Keratinocyte (primary cell): ENCODE measurements around the gene CCDC179. TPM values are rescaled to one million over a fixed set of nuclear protein-coding genes. Genes with fewer than 3 reads are reported as not detected.

Experiments
- DNase-seq: peaks from one replicate; pipeline ENCODE4 v3.0.0-alpha.2; 2011; ENCODE audit warnings: low read depth, missing footprints, low spot score
- FAIRE-seq: peaks from 2 replicates; lab custom pipeline; 2011; peaks lifted over from hg19 to GRCh38; lab: Jason Lieb, UNC
- H2AFZ ChIP-seq: 2 replicates; pipeline ENCODE4 v1.6.0; 2012; ENCODE audit warnings: low read length, control low read depth, inconsistent platforms; ENCODE audit not compliant: control insufficient read depth
- H3K27ac ChIP-seq: 2 replicates; pipeline ENCODE4 v1.5.1; 2011; ENCODE audit warnings: low read length; ENCODE audit not compliant: control insufficient read depth, insufficient read depth
- H3K27me3 ChIP-seq: 3 replicates; pipeline ENCODE4 v1.6.0; 2011; ENCODE audit warnings: low read length; ENCODE audit not compliant: control insufficient read depth, insufficient read depth; ENCODE audit errors: extremely low read depth
- H3K36me3 ChIP-seq, 2 experiments: 2 replicates in 1 of 2; 3 replicates in 1 of 2; pipeline ENCODE4 v1.5.1; 2011; ENCODE audit warnings: low read length in 2 of 2, mild to moderate bottlenecking in 1 of 2; ENCODE audit not compliant: control insufficient read depth in 2 of 2, insufficient read depth in 2 of 2; ENCODE audit errors: extremely low read depth in 1 of 2
- H3K4me1 ChIP-seq: 3 replicates; pipeline ENCODE4 v1.5.1; 2011; ENCODE audit warnings: low read length; ENCODE audit not compliant: control insufficient read depth, insufficient read depth; ENCODE audit errors: extremely low read depth
- H3K4me2 ChIP-seq: 3 replicates; pipeline ENCODE4 v1.6.0; 2011; ENCODE audit warnings: low read depth, low read length; ENCODE audit not compliant: control insufficient read depth, insufficient read depth; ENCODE audit errors: extremely low read depth
- H3K4me3 ChIP-seq, 3 experiments: fragments of 200-600 bp in 1 of 3; sonication (generic) in 1 of 3; 2 replicates in 2 of 3; 3 replicates in 1 of 3; pipeline ENCODE4 v1.5.1; 2011 to 2016; ENCODE audit warnings: low read length in 3 of 3, mild to moderate bottlenecking in 3 of 3, control low read depth in 2 of 3, inconsistent platforms in 1 of 3, low read depth in 1 of 3, mixed read lengths in 1 of 3, mixed run types in 1 of 3, moderate library complexity in 1 of 3; ENCODE audit not compliant: control insufficient read depth in 2 of 3, insufficient read depth in 2 of 3; ENCODE audit errors: extremely low read depth in 1 of 3
- H3K79me2 ChIP-seq: 2 replicates; pipeline ENCODE4 v1.6.0; 2012; ENCODE audit warnings: low read length; ENCODE audit not compliant: control insufficient read depth, insufficient read depth
- H3K9ac ChIP-seq: 3 replicates; pipeline ENCODE4 v1.6.0; 2011; ENCODE audit warnings: low read length; ENCODE audit not compliant: control insufficient read depth, insufficient read depth; ENCODE audit errors: extremely low read depth
- H3K9me1 ChIP-seq: 3 replicates; pipeline ENCODE4 v1.6.0; 2011; ENCODE audit warnings: low read length; ENCODE audit not compliant: control insufficient read depth, insufficient read depth; ENCODE audit errors: extremely low read depth
- H3K9me3 ChIP-seq: 2 replicates; pipeline ENCODE4 v1.5.1; 2012; ENCODE audit warnings: low read depth, low read length; ENCODE audit not compliant: control insufficient read depth
- H4K20me1 ChIP-seq: 3 replicates; pipeline ENCODE4 v1.6.0; 2011; ENCODE audit warnings: low read length; ENCODE audit not compliant: control insufficient read depth, insufficient read depth; ENCODE audit errors: extremely low read depth
- EZH2 ChIP-seq: IDR thresholded peaks from one replicate; pipeline ENCODE4 v1.6.1; 2012; ENCODE audit warnings: inconsistent platforms, mild to moderate bottlenecking, low read length, moderate library complexity
- dilution Hi-C: fragments of 300-500 bp; cut with MboI; formaldehyde crosslinking; loops from one replicate; pipeline ENCODE4 v1.7.0; 2020; ENCODE audit warnings: low sequenced_read_pairs; ENCODE audit not compliant: extremely low pct_ligation_motif_present
- polyA plus RNA-seq, 5 experiments: library from polyadenylated mRNA; depleted of rRNA in 3 of 5; stranded (reverse) in 3 of 5; stranded (forward) in 1 of 5; unstranded in 1 of 5; fragments of >200 nt; gene quantifications; 1 replicate in 1 of 5; 2 replicates in 3 of 5; 3 replicates in 1 of 5; pipeline versions ENCODE4 v1.2.1 to v1.2.3, GENCODE V29; 2011 to 2012; ENCODE audit warnings: missing spikeins in 2 of 5, low read depth in 1 of 5, low replicate concordance in 1 of 5
- TF ChIP-seq, protein P1 (sequence below), 3 experiments: IDR thresholded peaks in 1 of 3; conservative IDR thresholded peaks in 1 of 3; optimal IDR thresholded peaks in 1 of 3; 2 replicates in 2 of 3; 3 replicates in 1 of 3; pipeline versions ENCODE3 to v1.5.1; 2011; ENCODE audit warnings: low read length in 3 of 3, mild to moderate bottlenecking in 3 of 3, moderate library complexity in 2 of 3, control low read depth in 1 of 3, inconsistent platforms in 1 of 3; ENCODE audit not compliant: insufficient read depth in 2 of 3; ENCODE audit errors: extremely low read depth in 1 of 3

Gene CCDC179
- polyA plus RNA-seq, 1 donor (not counting 4 experiments of a cell fraction or from before 2014, with no cell fraction given): not detected

DNA sequence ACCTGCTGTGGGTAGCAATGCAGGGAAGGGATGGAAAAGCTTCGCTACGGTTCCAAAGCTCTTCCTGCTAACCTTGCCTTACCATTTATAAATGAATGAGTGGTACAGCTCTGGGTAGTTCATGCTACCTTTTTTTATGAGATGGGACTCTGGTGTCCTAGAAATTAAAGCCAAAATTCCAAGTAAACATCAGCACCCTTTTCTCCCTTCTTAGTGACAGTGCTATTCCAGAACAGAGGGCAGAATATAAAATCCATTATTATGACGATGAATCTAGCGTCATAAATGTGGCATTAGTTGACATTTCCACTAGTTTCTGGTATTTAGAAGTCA, 30.2 kb downstream of the CCDC179 start:
- H3K4me1 ChIP-seq: peaks cover 5% of the 10 kb centered on the region
- no peak for FAIRE-seq

DNA sequence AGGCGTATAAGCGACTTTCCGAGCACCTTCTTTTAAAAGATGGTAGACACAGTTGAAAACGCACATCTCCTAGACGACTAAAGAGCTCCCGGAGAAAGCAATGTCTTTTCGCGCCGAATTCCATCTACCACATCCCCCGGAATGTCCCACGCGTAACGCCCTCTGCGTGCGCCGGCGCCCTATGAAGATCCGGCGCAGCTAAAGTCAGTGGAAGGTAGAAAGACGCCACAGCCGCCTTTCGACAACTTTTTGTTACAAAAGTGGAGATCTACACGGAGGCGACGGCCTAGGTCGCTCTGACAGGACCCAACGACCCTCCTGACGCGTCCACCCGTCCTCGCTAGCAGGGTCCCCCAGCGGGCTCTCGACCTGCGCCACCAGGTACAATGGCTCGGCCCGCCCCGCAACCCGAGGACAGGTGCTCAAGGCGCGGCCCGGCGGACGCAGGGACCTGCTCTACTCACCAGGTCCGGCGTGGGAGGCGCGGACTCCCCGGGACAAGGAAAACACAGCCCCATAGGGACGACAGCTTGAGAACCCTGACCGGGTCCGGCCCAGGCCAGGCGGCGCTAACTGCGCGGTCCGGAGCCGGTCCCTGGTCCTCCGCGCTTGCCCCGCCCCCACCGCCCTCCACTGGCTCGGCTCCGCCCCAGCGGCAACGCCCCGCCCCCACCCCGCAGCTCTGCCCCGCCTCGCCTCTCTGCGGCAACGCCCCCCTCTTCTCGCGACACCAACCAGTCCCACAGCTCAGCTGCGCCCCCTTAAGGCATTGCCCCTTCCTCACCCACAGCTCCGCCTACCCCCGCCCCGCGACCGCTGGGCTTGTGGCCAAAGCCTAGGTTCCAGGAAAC, 30.8 kb downstream of the CCDC179 start, which contains the start of gene SVIP:
Gene SVIP, minus strand, starts transcription at position 571 of the 851 bp plus-strand sequence. Its CDS starts 53 bp downstream, at position 518.
- DNase-seq (peak; percentile 23), FAIRE-seq (no peak)
- H3K27me3 ChIP-seq: no peaks in the 10 kb centered on the region
- H3K9me1 ChIP-seq: no peaks in the 10 kb centered on the region
- no peaks in the 10 kb centered on the region for H4K20me1 ChIP-seq
- peak within 1 kb of the TSS; percentile 89 for H3K4me2 ChIP-seq
- no peaks in the 10 kb centered on the region for H3K79me2 ChIP-seq
- peak within 1 kb of the TSS; percentile 44 for H3K9ac ChIP-seq
- peak within 1 kb of the TSS; percentile 81 for H2AFZ ChIP-seq
- TF ChIP-seq EZH2: no peak
- TF ChIP-seq, protein P1, sequence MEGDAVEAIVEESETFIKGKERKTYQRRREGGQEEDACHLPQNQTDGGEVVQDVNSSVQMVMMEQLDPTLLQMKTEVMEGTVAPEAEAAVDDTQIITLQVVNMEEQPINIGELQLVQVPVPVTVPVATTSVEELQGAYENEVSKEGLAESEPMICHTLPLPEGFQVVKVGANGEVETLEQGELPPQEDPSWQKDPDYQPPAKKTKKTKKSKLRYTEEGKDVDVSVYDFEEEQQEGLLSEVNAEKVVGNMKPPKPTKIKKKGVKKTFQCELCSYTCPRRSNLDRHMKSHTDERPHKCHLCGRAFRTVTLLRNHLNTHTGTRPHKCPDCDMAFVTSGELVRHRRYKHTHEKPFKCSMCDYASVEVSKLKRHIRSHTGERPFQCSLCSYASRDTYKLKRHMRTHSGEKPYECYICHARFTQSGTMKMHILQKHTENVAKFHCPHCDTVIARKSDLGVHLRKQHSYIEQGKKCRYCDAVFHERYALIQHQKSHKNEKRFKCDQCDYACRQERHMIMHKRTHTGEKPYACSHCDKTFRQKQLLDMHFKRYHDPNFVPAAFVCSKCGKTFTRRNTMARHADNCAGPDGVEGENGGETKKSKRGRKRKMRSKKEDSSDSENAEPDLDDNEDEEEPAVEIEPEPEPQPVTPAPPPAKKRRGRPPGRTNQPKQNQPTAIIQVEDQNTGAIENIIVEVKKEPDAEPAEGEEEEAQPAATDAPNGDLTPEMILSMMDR (optimal IDR thresholded peaks at IDR 0.05 in 1 of 3, IDR thresholded peaks at IDR 0.05 in 1 of 3, conservative IDR thresholded peaks at IDR 0.05 in 1 of 3; ENCODE audit: extremely low read depth in 1 of 3, insufficient read depth in 2 of 3, low read length in 3 of 3): peak; percentile 38 to 82 (median 44)
- H3K9me3 ChIP-seq: no peaks in the 10 kb centered on the region
- dilution Hi-C loops: no loop called here
- peak within 1 kb of the TSS; percentile 69 to 79 (median 73) for H3K4me3 ChIP-seq
- H3K4me1 ChIP-seq: peaks cover 5% of the 10 kb centered on the region
- no peak within 1 kb of the TSS for H3K27ac ChIP-seq
- no peaks in the 10 kb centered on the region for H3K36me3 ChIP-seq

More for the DNA sequence above, 30.2 kb downstream of the CCDC179 start:
- Histone ChIP-seq H3K79me2 (no peaks in the 10 kb centered on the region), H3K27me3 (no peaks in the 10 kb centered on the region), H4K20me1 (no peaks in the 10 kb centered on the region), H3K9me3 (no peaks in the 10 kb centered on the region), H3K36me3 (no peaks in the 10 kb centered on the region), H2AFZ (no peak overlapping the region), H3K4me2 (peak overlapping the region; percentile 15), H3K27ac (no peak overlapping the region), H3K4me3 (peak overlapping the region; percentile 52 to 73 (median 69)), H3K9me1 (no peaks in the 10 kb centered on the region), H3K9ac (no peak overlapping the region)
- TF ChIP-seq, protein P1 (optimal IDR thresholded peaks at IDR 0.05 in 1 of 3, IDR thresholded peaks at IDR 0.05 in 1 of 3, conservative IDR thresholded peaks at IDR 0.05 in 1 of 3; ENCODE audit: extremely low read depth in 1 of 3, insufficient read depth in 2 of 3, low read length in 3 of 3): no peak
- no peak for TF ChIP-seq EZH2
- dilution Hi-C loops: no loop called here
- DNase-seq: no peak
